IMR-90 (cell line): Measurements from ENCODE around the gene DPYSL3. TPM values are rescaled to one million over a fixed set of nuclear protein-coding genes. Genes with fewer than 3 reads are reported as not detected.

ENCODE experiments used
- ATAC-seq: fragments of 200-7000 bp; cut with Tn5 transposase; 2 replicates; pipeline ENCODE4 v1.9.1; 2020; ENCODE audit warnings: low read depth, mild to moderate bottlenecking, moderate library complexity
- BruUV-seq: library from RNA; stranded (reverse); fragments of 400-500 nt; replicated peaks from 2 replicates; lab custom pipeline; 2021; lab: Mats Ljungman, UMichigan
- CTCF ChIA-PET: fragments of 300-600 bp; formaldehyde crosslinking; extraction: SDS; loops from one replicate; lab custom pipeline; 2021; ENCODE audit warnings: antibody characterized with exemption; lab: Yijun Ruan, JAX
- POLR2A ChIA-PET: fragments of 300-600 bp; sonication (Branson Sonifier 250); formaldehyde crosslinking; loops from one replicate; lab custom pipeline; 2022; ENCODE audit warnings: antibody characterized with exemption; ENCODE audit not compliant: unreplicated experiment; lab: Charles Lee
- DNase-seq: peaks from one replicate; pipeline ENCODE4 v3.0.0; 2013
- H2AFZ ChIP-seq: replicated peaks from 2 replicates; pipeline ENCODE3; 2013; ENCODE audit warnings: low read length, mild to moderate bottlenecking; ENCODE audit not compliant: poor library complexity
- H2AK5ac ChIP-seq: 2 replicates; pipeline ENCODE4 v1.6.1; 2013; ENCODE audit warnings: low read depth, low read length, inconsistent platforms
- H2AK9ac ChIP-seq: replicated peaks from 2 replicates; pipeline ENCODE3; 2013; ENCODE audit warnings: mild to moderate bottlenecking, low read depth, low read length, moderate library complexity; ENCODE audit not compliant: poor library complexity
- H2BK120ac ChIP-seq: 2 replicates; pipeline ENCODE4 v1.6.1; 2013; ENCODE audit warnings: low read depth, low read length, inconsistent platforms
- H2BK15ac ChIP-seq: 3 replicates; pipeline ENCODE4 v1.6.1; 2013; ENCODE audit warnings: low read depth, low read length, inconsistent platforms
- H2BK20ac ChIP-seq: 2 replicates; pipeline ENCODE4 v1.6.1; 2013; ENCODE audit warnings: low read depth, mild to moderate bottlenecking, inconsistent platforms, low read length, moderate library complexity
- H2BK5ac ChIP-seq: 2 replicates; pipeline ENCODE4 v1.6.1; 2013; ENCODE audit warnings: mild to moderate bottlenecking, low read depth, low read length, inconsistent platforms; ENCODE audit not compliant: poor library complexity, severe bottlenecking
- H3K14ac ChIP-seq: replicated peaks from 2 replicates; pipeline ENCODE4 v1.6.1; 2013; ENCODE audit warnings: low read depth, low read length, inconsistent platforms
- H3K18ac ChIP-seq: 2 replicates; pipeline ENCODE4 v1.6.1; 2013; ENCODE audit warnings: low read depth, low read length, control low read depth
- H3K23ac ChIP-seq: 2 replicates; pipeline ENCODE4 v1.6.1; 2013; ENCODE audit warnings: low read depth, low read length, inconsistent platforms
- H3K27ac ChIP-seq: 2 replicates; pipeline ENCODE4 v1.5.1; 2013; ENCODE audit warnings: mild to moderate bottlenecking, control low read depth, low read length; ENCODE audit not compliant: insufficient read depth
- H3K27me3 ChIP-seq: 2 replicates; pipeline ENCODE4 v1.6.1; 2013; ENCODE audit warnings: low read length; ENCODE audit not compliant: control insufficient read depth, insufficient read depth
- H3K36me3 ChIP-seq: 2 replicates; pipeline ENCODE4 v1.6.1; 2013; ENCODE audit warnings: low read length, mixed read lengths; ENCODE audit not compliant: control insufficient read depth, insufficient read depth
- H3K4ac ChIP-seq: 2 replicates; pipeline ENCODE4 v1.6.1; 2013; ENCODE audit warnings: low read depth, low read length, inconsistent platforms
- H3K4me1 ChIP-seq: 2 replicates; pipeline ENCODE4 v1.6.1; 2013; ENCODE audit warnings: low read length, mixed read lengths; ENCODE audit not compliant: control insufficient read depth, insufficient read depth
- H3K4me2 ChIP-seq: 2 replicates; pipeline ENCODE4 v1.6.1; 2013; ENCODE audit warnings: low read depth, mild to moderate bottlenecking, control low read depth, low read length, moderate library complexity
- H3K4me3 ChIP-seq: 2 replicates; pipeline ENCODE4 v1.5.1; 2013; ENCODE audit warnings: low read depth, mild to moderate bottlenecking, control low read depth, low read length, moderate library complexity; ENCODE audit not compliant: insufficient read depth
- H3K56ac ChIP-seq: 2 replicates; pipeline ENCODE4 v1.6.1; 2013; ENCODE audit warnings: low read length, inconsistent platforms; ENCODE audit not compliant: insufficient read depth; ENCODE audit errors: extremely low read depth
- H3K79me1 ChIP-seq, 2 experiments: 2 replicates each; pipeline ENCODE4 v1.6.1; 2013; ENCODE audit warnings: low read length in 2 of 2, inconsistent platforms in 1 of 2, low read depth in 1 of 2
- H3K9ac ChIP-seq: 2 replicates; pipeline ENCODE4 v1.6.1; 2013; ENCODE audit warnings: low read depth, low read length, control low read depth
- H3K9me1 ChIP-seq: 2 replicates; pipeline ENCODE4 v1.6.1; 2013; ENCODE audit warnings: low read length, inconsistent platforms; ENCODE audit not compliant: insufficient read depth
- H3K9me3 ChIP-seq: 2 replicates; pipeline ENCODE4 v1.6.1; 2013; ENCODE audit warnings: low read length; ENCODE audit not compliant: control insufficient read depth, insufficient read depth
- H4K20me1 ChIP-seq: 2 replicates; pipeline ENCODE4 v1.6.1; 2013; ENCODE audit warnings: low read length, inconsistent platforms; ENCODE audit not compliant: insufficient read depth
- H4K5ac ChIP-seq: 2 replicates; pipeline ENCODE4 v1.6.1; 2013; ENCODE audit warnings: mild to moderate bottlenecking, low read depth, low read length, control low read depth
- H4K8ac ChIP-seq, 2 experiments: 2 replicates each; pipeline ENCODE4 v1.6.1; 2013; ENCODE audit warnings: low read depth in 2 of 2, low read length in 2 of 2, control low read depth in 1 of 2, inconsistent platforms in 1 of 2
- H4K91ac ChIP-seq: 2 replicates; pipeline ENCODE4 v1.6.1; 2013; ENCODE audit warnings: low read depth, low read length, inconsistent platforms; ENCODE audit not compliant: insufficient read depth
- BHLHE40 ChIP-seq: fragments of 150-350 bp; IDR thresholded peaks from 2 replicates; pipeline ENCODE4 v1.6.1; 2016; ENCODE audit warnings: mild to moderate bottlenecking, low read depth, low read length
- CEBPB ChIP-seq: IDR thresholded peaks from 2 replicates; pipeline ENCODE4 v1.6.1; 2012; ENCODE audit warnings: low read depth, low read length, improper control_type of control experiment
- CHD1 ChIP-seq: IDR thresholded peaks from 2 replicates; pipeline ENCODE4 v1.6.1; 2012; ENCODE audit warnings: low read depth, low read length, improper control_type of control experiment
- FOS ChIP-seq: fragments of 150-350 bp; IDR thresholded peaks from 2 replicates; pipeline ENCODE4 v1.6.1; 2016; ENCODE audit warnings: low read depth, low read length
- MAFK ChIP-seq: IDR thresholded peaks from 2 replicates; pipeline ENCODE4 v1.6.1; 2012; ENCODE audit warnings: low read depth, low read length, improper control_type of control experiment
- MAZ ChIP-seq: IDR thresholded peaks from 2 replicates; pipeline ENCODE4 v1.6.1; 2012; ENCODE audit warnings: low read depth, mild to moderate bottlenecking, low read length, improper control_type of control experiment, moderate library complexity, borderline replicate concordance
- MXI1 ChIP-seq: IDR thresholded peaks from 2 replicates; pipeline ENCODE4 v1.6.1; 2012; ENCODE audit warnings: low read depth, mild to moderate bottlenecking, low read length, moderate library complexity, borderline replicate concordance
- POLR2A ChIP-seq: IDR thresholded peaks from 2 replicates; pipeline ENCODE4 v1.6.1; 2012; ENCODE audit warnings: mild to moderate bottlenecking, low read depth, low read length
- RAD21 ChIP-seq: IDR thresholded peaks from 2 replicates; pipeline ENCODE4 v1.6.1; 2012; ENCODE audit warnings: low read length, improper control_type of control experiment
- RCOR1 ChIP-seq: IDR thresholded peaks from 2 replicates; pipeline ENCODE4 v1.6.1; 2012; ENCODE audit warnings: mild to moderate bottlenecking, low read length, improper control_type of control experiment; ENCODE audit not compliant: insufficient replicate concordance
- SMC3 ChIP-seq: fragments of 150-350 bp; IDR thresholded peaks from 2 replicates; pipeline ENCODE4 v1.6.1; 2016; ENCODE audit warnings: low read depth, mild to moderate bottlenecking, antibody characterized with exemption, low read length, moderate library complexity
- WGBS, 2 experiments: methylation state at CpG; one replicate each; pipeline versions ENCODE4 v1.1.5 to v1.1.7; 2013; ENCODE audit warnings: missing lambda C conversion rate in 2 of 2; ENCODE audit not compliant: insufficient read length in 1 of 2; ENCODE audit errors: extremely low coverage in 2 of 2; 5-methylcytosine and 5-hydroxymethylcytosine counted together
- dilution Hi-C: fragments of 300-500 bp; cut with HindIII; formaldehyde crosslinking; loops from one replicate; pipeline ENCODE4 v1.14.3; 2018; ENCODE audit warnings: low sequenced_read_pairs; ENCODE audit not compliant: unreplicated experiment
- in situ Hi-C: fragments of 300-500 bp; cut with MboI; formaldehyde crosslinking; loops from 3 replicates; pipeline ENCODE4 v1.14.3; 2019; ENCODE audit warnings: low sequenced_read_pairs, inconsistent platforms, mixed read lengths
- intact Hi-C: fragments of 100-400 bp; cut with micrococcal nuclease; formaldehyde crosslinking; loops from 2 replicates; pipeline ENCODE4 v1.10.0; 2022
- polyA plus RNA-seq, 3 experiments: library from polyadenylated mRNA; depleted of rRNA; stranded (reverse); fragments of >200 nt; gene quantifications; 2 replicates each; pipeline ENCODE4 v1.2.3, GENCODE V29; 2012; ENCODE audit warnings: low replicate concordance in 1 of 3
- total RNA-seq: library from RNA; depleted of rRNA; stranded (reverse); fragments of >200 nt; gene quantifications from 2 replicates; pipeline ENCODE4 v1.2.3, GENCODE V29; 2012
- TF ChIP-seq, protein P1 (sequence below): conservative IDR thresholded peaks from 2 replicates; pipeline ENCODE4 v1.5.1; 2012; ENCODE audit warnings: mild to moderate bottlenecking, low read depth, low read length, improper control_type of control experiment

Gene DPYSL3
- total and polyA plus RNA-seq, 2 of the 4 experiments (the other 2 are of a cell fraction) = 50.2 to 60.9 TPM

DNA sequence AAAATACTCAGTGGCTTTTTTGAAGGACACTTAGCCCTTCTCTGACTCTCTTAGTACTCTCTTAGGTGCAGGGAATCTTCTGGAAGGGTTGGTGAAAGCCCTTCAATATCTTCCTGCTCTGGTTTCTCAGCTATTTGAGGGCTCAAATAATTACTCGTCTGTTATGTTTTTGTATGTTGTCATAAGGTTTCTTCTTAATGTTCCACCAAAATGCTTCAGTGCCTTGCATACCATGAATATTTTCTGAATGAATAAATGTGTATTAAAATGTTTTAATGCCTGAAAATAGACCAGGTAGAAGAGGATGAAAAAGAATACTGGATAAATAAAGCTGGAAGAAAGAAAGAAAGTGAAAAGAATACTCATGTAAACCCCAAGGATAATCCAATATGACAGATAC is 150.8 kb downstream of the DPYSL3 start:
- no peak overlapping the region for H3K14ac ChIP-seq
- H3K18ac ChIP-seq = no peak overlapping the region
- H2AFZ ChIP-seq = no peak overlapping the region
- H3K27ac ChIP-seq = no peak overlapping the region
- no peak for TF ChIP-seq RAD21
- no peak for TF ChIP-seq POLR2A
- TF ChIP-seq MAFK = no peak
- no peak for TF ChIP-seq RCOR1
- TF ChIP-seq CEBPB = no peak
- no peak for TF ChIP-seq MAZ
- TF ChIP-seq FOS = no peak
- no peak for TF ChIP-seq CHD1
- TF ChIP-seq MXI1 = no peak
- TF ChIP-seq SMC3 = no peak
- TF ChIP-seq BHLHE40 = no peak
- TF ChIP-seq, protein P1, sequence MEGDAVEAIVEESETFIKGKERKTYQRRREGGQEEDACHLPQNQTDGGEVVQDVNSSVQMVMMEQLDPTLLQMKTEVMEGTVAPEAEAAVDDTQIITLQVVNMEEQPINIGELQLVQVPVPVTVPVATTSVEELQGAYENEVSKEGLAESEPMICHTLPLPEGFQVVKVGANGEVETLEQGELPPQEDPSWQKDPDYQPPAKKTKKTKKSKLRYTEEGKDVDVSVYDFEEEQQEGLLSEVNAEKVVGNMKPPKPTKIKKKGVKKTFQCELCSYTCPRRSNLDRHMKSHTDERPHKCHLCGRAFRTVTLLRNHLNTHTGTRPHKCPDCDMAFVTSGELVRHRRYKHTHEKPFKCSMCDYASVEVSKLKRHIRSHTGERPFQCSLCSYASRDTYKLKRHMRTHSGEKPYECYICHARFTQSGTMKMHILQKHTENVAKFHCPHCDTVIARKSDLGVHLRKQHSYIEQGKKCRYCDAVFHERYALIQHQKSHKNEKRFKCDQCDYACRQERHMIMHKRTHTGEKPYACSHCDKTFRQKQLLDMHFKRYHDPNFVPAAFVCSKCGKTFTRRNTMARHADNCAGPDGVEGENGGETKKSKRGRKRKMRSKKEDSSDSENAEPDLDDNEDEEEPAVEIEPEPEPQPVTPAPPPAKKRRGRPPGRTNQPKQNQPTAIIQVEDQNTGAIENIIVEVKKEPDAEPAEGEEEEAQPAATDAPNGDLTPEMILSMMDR = no peak
- H3K23ac ChIP-seq = no peak overlapping the region
- no TSS peak for BruUV-seq
- no peak overlapping the region for H2BK120ac ChIP-seq
- H3K56ac ChIP-seq = no peak overlapping the region
- H3K36me3 ChIP-seq = no peaks in the 10 kb centered on the region
- dilution Hi-C loops (no loop called here), intact Hi-C loops (no loop called here), in situ Hi-C loops (loop anchor here (25.0 kb wide), 1 partner anchor 822 kb away; no protein-coding TSS in a partner anchor)
- peaks cover 5% of the 10 kb centered on the region; the same call in 1 of the 2 replicates for H3K27me3 ChIP-seq
- H3K79me1 ChIP-seq = no peaks in the 10 kb centered on the region
- H3K9me3 ChIP-seq = no peaks in the 10 kb centered on the region
- H4K8ac ChIP-seq = no peak overlapping the region
- DNase-seq (no peak), ATAC-seq (no peak)
- no peaks in the 10 kb centered on the region for H3K9me1 ChIP-seq
- H3K4me1 ChIP-seq = no peaks in the 10 kb centered on the region
- no peak overlapping the region for H4K5ac ChIP-seq
- H4K20me1 ChIP-seq = no peaks in the 10 kb centered on the region
- H2BK5ac ChIP-seq = no peak overlapping the region
- no peak overlapping the region for H3K4ac ChIP-seq
- no peak overlapping the region for H2BK15ac ChIP-seq
- no peak overlapping the region for H2AK9ac ChIP-seq
- H2BK20ac ChIP-seq = no peak overlapping the region
- no peak overlapping the region for H4K91ac ChIP-seq
- no CpG with 5 or more reads among the region's 1 CpG for WGBS, 2 experiments
- ChIA-PET CTCF (interaction anchor here (0.6 kb wide), 1 partner anchor 170 kb away, joined by 3 read pairs; no protein-coding TSS in a partner anchor), POLR2A (no interaction called here)
- H2AK5ac ChIP-seq = no peak overlapping the region
- H3K4me3 ChIP-seq = no peak overlapping the region
- no peak overlapping the region for H3K4me2 ChIP-seq
- H3K9ac ChIP-seq = no peak overlapping the region
